Neural progenitor cell (in vitro differentiated cells): ENCODE results near the gene CCL18. TPM values are rescaled to one million over a fixed set of nuclear protein-coding genes. Genes with fewer than 3 reads are reported as not detected.

Experiments
- DNase-seq: peaks from one replicate; pipeline ENCODE4 v3.0.0-alpha.2; 2016; ENCODE audit warnings: low spot score
- H2AFZ ChIP-seq: fragments of 200-600 bp; sonication (generic); replicated peaks from 2 replicates; pipeline ENCODE4 v1.6.1; 2016; ENCODE audit warnings: antibody characterized with exemption
- H3F3A ChIP-seq: fragments of 200-600 bp; sonication (generic); 2 replicates; pipeline ENCODE4 v1.6.1; 2016; ENCODE audit warnings: antibody characterized with exemption, low read depth
- H3K27ac ChIP-seq: fragments of 200-600 bp; sonication (generic); 2 replicates; pipeline ENCODE4 v1.5.1; 2016; ENCODE audit warnings: mild to moderate bottlenecking
- H3K27me3 ChIP-seq: fragments of 200-600 bp; sonication (generic); 2 replicates; pipeline ENCODE4 v1.6.1; 2016; ENCODE audit warnings: mild to moderate bottlenecking, moderate library complexity
- H3K36me3 ChIP-seq: fragments of 200-600 bp; sonication (generic); 2 replicates; pipeline ENCODE4 v1.5.1; 2016
- H3K4me1 ChIP-seq: fragments of 200-600 bp; sonication (generic); 2 replicates; pipeline ENCODE4 v1.6.1; 2016; ENCODE audit warnings: mixed run types
- H3K4me2 ChIP-seq: fragments of 200-600 bp; sonication (generic); 2 replicates; pipeline ENCODE4 v1.6.1; 2016
- H3K4me3 ChIP-seq: fragments of 200-600 bp; sonication (generic); 2 replicates; pipeline ENCODE4 v1.5.1; 2016
- H3K79me2 ChIP-seq: fragments of 200-600 bp; sonication (generic); 2 replicates; pipeline ENCODE4 v1.6.1; 2016; ENCODE audit warnings: low read depth
- H3K9ac ChIP-seq: fragments of 200-600 bp; sonication (generic); 2 replicates; pipeline ENCODE4 v1.6.1; 2016
- H3K9me3 ChIP-seq: fragments of 200-600 bp; sonication (generic); 2 replicates; pipeline ENCODE4 v1.5.1; 2016; ENCODE audit warnings: low read depth
- H4K20me1 ChIP-seq: fragments of 200-600 bp; sonication (generic); 2 replicates; pipeline ENCODE4 v1.6.1; 2016; ENCODE audit warnings: low read depth
- H3K27ac Mint-ChIP-seq: 3 replicates; pipeline ENCODE4 v1.8.0; 2021; ENCODE audit warnings: mixed read lengths
- H3K27me3 Mint-ChIP-seq: 2 replicates; pipeline ENCODE4 v1.8.0; 2022; ENCODE audit warnings: low read depth, mild to moderate bottlenecking, inconsistent platforms, moderate library complexity, mixed read lengths; ENCODE audit not compliant: insufficient read depth
- H3K36me3 Mint-ChIP-seq: 3 replicates; pipeline ENCODE4 v1.8.0; 2021; ENCODE audit warnings: mixed read lengths
- H3K4me1 Mint-ChIP-seq: 3 replicates; pipeline ENCODE4 v1.8.0; 2021; ENCODE audit warnings: mixed read lengths
- H3K4me3 Mint-ChIP-seq: 3 replicates; pipeline ENCODE4 v1.8.0; 2021; ENCODE audit warnings: mild to moderate bottlenecking, moderate library complexity, mixed read lengths
- H3K9me3 Mint-ChIP-seq: 3 replicates; pipeline ENCODE4 v1.8.0; 2020; ENCODE audit warnings: mixed read lengths
- CTCF ChIP-seq: fragments of 200-600 bp; sonication (generic); IDR thresholded peaks from 2 replicates; pipeline ENCODE4 v1.5.1; 2017; ENCODE audit warnings: antibody characterized with exemption, mild to moderate bottlenecking
- EZH2 ChIP-seq: fragments of 200-600 bp; sonication (generic); IDR thresholded peaks from 2 replicates; pipeline ENCODE4 v1.6.1; 2017; ENCODE audit warnings: antibody characterized with exemption, mild to moderate bottlenecking, moderate library complexity
- EZH2phosphoT487 ChIP-seq: fragments of 200-600 bp; sonication (generic); IDR thresholded peaks from 2 replicates; pipeline ENCODE4 v1.6.1; 2017; ENCODE audit warnings: antibody characterized with exemption
- total RNA-seq: library from RNA; depleted of rRNA; stranded (reverse); fragments of >200 nt; gene quantifications from 2 replicates; pipeline ENCODE4 v1.2.3, GENCODE V29; 2015; ENCODE audit warnings: low replicate concordance

CCL18 gene
- total RNA-seq, 1 donor from 2014 or later = not detected

GRCh38 chr17:36017799-36018198, 46.3 kb upstream of the CCL18 start, which contains the start of gene CCL23:
CCL23 (minus strand) TSS chr17:36017972; CDS start chr17:36017897, 75 bp downstream.
- no peak within 1 kb of the TSS for H3K27ac Mint-ChIP-seq

GRCh38 chr17:36019423-36019822, 44.6 kb upstream of the CCL18 start:
- H3F3A ChIP-seq = no peaks in the 10 kb centered on the region
- H3K9me3 ChIP-seq = no peaks in the 10 kb centered on the region
- Mint-ChIP-seq H3K27ac (no peak overlapping the region), H3K36me3 (no peaks in the 10 kb centered on the region), H3K27me3 (no peaks in the 10 kb centered on the region), H3K4me1 (peaks cover 6% of the 10 kb centered on the region), H3K4me3 (no peak overlapping the region), H3K9me3 (peaks cover 3% of the 10 kb centered on the region)
- no peak overlapping the region for H3K27ac ChIP-seq
- H3K4me1 ChIP-seq = no peaks in the 10 kb centered on the region
- no peaks in the 10 kb centered on the region for H3K36me3 ChIP-seq
- no peaks in the 10 kb centered on the region for H4K20me1 ChIP-seq
- no peak overlapping the region for H2AFZ ChIP-seq
- H3K9ac ChIP-seq = no peak overlapping the region
- H3K4me2 ChIP-seq = no peak overlapping the region
- H3K79me2 ChIP-seq = no peaks in the 10 kb centered on the region
- no peak for DNase-seq
- no peak for TF ChIP-seq EZH2
- no peak for TF ChIP-seq CTCF
- TF ChIP-seq EZH2phosphoT487 = no peak
- H3K27me3 ChIP-seq = peaks cover 13% of the 10 kb centered on the region
- no peak overlapping the region for H3K4me3 ChIP-seq

More at GRCh38 chr17:36017799-36018198, 46.3 kb upstream of the CCL18 start, which contains the start of gene CCL23:
- no peaks in the 10 kb centered on the region for H3K27me3 Mint-ChIP-seq
- Histone ChIP-seq H3K9me3 (no peaks in the 10 kb centered on the region), H4K20me1 (no peaks in the 10 kb centered on the region), H3K27ac (no peak within 1 kb of the TSS), H2AFZ (no peak within 1 kb of the TSS), H3K36me3 (no peaks in the 10 kb centered on the region), H3K4me1 (no peaks in the 10 kb centered on the region), H3K79me2 (no peaks in the 10 kb centered on the region), H3K9ac (no peak within 1 kb of the TSS), H3K4me2 (no peak within 1 kb of the TSS), H3K4me3 (no peak within 1 kb of the TSS), H3F3A (no peaks in the 10 kb centered on the region), H3K27me3 (peaks cover 13% of the 10 kb centered on the region)
- no peaks in the 10 kb centered on the region for H3K36me3 Mint-ChIP-seq
- no peak within 1 kb of the TSS for H3K4me3 Mint-ChIP-seq
- peaks cover 4% of the 10 kb centered on the region for H3K9me3 Mint-ChIP-seq
- no peak for DNase-seq
- H3K4me1 Mint-ChIP-seq = no peaks in the 10 kb centered on the region
- TF ChIP-seq EZH2phosphoT487 (no peak), EZH2 (no peak), CTCF (no peak)

GRCh38 chr17:36024106-36024869, 39.8 kb upstream of the CCL18 start:
- Histone ChIP-seq H3K27ac (no peak overlapping the region), H3K79me2 (no peaks in the 10 kb centered on the region), H3F3A (no peaks in the 10 kb centered on the region), H3K9ac (no peak overlapping the region), H3K36me3 (no peaks in the 10 kb centered on the region), H3K27me3 (peaks cover 10% of the 10 kb centered on the region), H3K4me1 (no peaks in the 10 kb centered on the region), H4K20me1 (no peaks in the 10 kb centered on the region), H2AFZ (no peak overlapping the region), H3K4me3 (no peak overlapping the region), H3K9me3 (no peaks in the 10 kb centered on the region), H3K4me2 (no peak overlapping the region)
- Mint-ChIP-seq H3K36me3 (no peaks in the 10 kb centered on the region), H3K27me3 (peaks cover 2% of the 10 kb centered on the region), H3K4me1 (peaks cover 6% of the 10 kb centered on the region), H3K4me3 (no peak overlapping the region), H3K27ac (no peak overlapping the region), H3K9me3 (peaks cover 3% of the 10 kb centered on the region)
- TF ChIP-seq EZH2 = no peak
- no peak for TF ChIP-seq EZH2phosphoT487
- TF ChIP-seq CTCF = no peak
- DNase-seq = no peak
